HG02571 (cell line): ENCODE results near the gene UGT1A9.

Experiments used
- ATAC-seq: cut with Tn5 transposase; IDR thresholded peaks from one replicate; pipeline ENCODE4 v1.9.1; 2021; ENCODE audit warnings: mild to moderate bottlenecking, moderate library complexity; ENCODE audit not compliant: unreplicated experiment

UGT1A9 gene

DNA sequence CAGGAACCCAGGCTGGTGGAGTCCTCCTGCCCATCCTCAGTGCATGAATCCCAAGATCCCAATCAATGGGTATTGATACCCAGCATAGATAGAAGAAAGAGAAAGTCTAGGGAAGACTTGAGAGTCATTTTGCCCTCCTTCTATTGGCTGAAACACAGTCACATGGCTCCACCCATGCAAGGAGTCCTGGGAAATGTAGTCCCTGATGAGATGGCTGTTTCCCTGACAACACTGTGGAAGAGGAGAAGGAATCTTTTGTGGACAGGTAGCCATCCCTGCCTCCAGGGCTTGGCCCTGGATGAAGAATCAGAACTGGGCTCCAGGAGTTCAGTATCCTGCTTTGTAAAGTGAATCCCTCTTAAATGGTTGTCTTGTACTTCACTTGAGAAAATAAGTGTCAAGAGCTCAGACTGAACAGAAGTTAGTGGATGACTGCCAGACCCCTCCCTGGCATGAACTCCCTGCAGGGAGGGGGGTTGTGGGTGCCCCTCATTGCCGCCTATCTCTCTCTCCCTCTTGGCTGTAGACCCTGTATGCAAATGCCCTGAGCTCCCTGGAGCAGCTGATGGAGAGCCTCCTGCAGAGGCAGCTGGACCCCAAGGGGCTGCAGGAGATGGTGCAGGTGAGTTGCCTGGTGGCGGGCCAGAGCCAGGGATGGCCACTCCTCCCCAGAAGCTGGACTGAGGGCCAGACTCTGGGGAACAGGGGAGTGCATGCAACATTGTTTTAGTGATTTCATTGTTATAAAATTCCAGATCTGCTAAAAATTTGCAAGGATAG lies 142.5 kb downstream of the UGT1A9 start:
- no peak for ATAC-seq

DNA sequence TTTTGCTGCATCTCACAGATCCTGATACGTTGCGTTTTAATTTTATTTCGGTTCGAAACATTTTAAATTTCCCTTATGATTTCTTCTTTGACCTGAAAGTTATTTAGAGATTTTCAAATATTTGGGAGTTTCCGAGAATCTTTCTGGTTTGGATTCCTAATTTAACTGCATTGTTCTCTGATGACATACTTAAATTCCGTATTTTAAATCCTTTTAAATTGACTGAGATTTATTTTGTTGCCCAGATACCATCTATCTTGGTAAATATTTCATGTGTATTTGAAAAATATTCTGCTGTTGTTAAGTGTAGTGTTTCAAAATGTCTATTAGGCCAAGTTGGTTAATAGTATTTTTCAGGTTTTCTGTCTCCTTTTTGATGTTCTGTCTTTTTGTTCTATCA lies 144.2 kb downstream of the UGT1A9 start:
- no peak for ATAC-seq

DNA sequence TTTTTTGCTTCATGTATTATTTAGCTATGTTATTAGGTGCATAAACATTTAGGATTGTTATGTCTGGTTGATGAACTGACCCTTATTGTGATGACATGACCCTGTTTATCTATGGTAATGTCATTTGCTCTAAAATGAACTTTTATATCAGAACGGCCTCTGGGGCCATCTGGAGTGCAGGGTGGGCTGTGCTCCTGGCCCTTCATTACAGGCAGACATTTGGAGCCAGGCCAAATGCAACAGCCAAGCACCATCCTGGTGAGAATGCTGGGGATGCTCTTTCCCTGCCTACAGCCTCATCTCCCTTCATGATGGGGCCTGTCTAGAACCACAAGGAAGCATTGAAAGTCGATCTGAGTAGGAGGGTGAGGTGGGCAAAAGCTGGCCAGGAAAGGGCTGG lies 144.6 kb downstream of the UGT1A9 start:
- no peak for ATAC-seq

DNA sequence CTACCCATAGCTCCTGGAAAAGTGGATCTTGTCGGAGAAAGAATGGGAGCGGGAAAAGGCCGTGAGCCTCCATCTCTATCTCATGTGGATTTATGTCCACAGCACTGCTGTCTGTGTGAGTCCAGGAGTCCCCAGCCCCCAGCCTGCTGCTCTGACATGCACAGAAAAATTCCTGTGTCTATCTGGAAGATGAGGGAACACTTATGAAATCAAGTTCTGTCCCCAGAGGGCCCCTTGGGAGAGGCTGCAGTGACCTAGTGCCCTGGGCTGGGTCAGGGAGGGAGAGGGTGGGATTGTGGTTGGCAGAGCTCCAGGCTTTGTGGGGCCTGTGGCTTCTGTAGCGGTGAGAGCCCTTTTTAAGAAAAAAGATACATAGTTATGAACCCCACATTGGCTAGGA lies 145.1 kb downstream of the UGT1A9 start:
- ATAC-seq = no peak

DNA sequence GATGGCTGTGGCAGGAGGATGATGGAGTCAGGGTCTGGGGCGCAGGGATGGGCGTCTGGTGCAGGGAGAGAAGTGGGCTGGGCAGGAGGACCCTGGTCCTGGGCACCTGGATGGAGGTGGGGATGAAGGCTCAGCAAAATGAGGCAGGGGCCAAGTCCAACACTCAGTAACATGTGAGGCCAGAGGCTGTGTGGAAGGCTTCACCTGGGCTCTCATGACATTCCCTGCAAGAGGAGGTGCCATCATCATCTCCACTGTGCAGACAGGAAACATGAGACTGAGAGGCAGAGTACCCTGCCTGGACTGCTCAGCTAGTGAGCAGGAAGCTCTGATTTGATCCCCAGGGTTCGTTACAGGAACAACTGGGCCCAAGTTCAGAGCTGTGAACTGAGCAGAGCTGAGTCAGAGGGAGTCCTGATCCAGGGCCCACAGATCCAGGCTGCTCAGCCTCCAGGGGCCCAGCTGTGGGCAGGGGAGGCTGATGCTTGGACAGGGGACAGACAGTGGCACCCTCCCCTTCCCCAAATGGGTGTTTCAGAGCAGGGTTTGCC lies 145.7 kb downstream of the UGT1A9 start:
- no peak for ATAC-seq

DNA sequence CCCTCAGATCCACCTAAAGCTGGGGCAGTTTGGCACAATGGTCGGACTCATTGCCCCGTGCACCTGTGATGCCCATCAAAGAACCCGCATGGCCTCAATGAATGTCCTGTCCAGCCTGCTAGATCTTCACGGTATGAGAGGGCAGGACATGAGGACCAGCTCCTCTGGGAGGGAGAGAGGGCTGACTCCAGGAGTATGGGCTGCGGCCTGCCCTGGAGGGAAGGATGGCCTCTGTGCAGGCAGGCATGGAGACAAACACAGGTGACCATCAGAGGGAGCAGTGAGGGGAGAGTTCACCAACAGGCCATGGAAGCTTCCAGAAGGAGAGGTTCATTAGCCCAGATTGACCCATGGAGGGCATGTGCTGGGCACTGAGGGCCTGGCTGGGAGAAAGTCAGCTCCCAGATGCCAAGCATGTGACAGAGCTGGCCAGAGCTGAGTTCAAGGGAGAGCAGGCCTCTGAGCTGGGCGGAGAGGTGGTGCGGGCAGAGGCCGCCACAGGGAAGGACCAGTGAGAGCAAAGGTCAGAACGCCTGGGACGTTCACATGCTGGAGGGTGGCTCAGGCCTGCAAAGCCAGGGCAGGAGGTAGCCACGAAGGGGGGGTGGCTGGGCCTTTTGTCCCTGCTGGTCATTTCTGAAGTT lies 146.4 kb downstream of the UGT1A9 start:
- no peak for ATAC-seq

DNA sequence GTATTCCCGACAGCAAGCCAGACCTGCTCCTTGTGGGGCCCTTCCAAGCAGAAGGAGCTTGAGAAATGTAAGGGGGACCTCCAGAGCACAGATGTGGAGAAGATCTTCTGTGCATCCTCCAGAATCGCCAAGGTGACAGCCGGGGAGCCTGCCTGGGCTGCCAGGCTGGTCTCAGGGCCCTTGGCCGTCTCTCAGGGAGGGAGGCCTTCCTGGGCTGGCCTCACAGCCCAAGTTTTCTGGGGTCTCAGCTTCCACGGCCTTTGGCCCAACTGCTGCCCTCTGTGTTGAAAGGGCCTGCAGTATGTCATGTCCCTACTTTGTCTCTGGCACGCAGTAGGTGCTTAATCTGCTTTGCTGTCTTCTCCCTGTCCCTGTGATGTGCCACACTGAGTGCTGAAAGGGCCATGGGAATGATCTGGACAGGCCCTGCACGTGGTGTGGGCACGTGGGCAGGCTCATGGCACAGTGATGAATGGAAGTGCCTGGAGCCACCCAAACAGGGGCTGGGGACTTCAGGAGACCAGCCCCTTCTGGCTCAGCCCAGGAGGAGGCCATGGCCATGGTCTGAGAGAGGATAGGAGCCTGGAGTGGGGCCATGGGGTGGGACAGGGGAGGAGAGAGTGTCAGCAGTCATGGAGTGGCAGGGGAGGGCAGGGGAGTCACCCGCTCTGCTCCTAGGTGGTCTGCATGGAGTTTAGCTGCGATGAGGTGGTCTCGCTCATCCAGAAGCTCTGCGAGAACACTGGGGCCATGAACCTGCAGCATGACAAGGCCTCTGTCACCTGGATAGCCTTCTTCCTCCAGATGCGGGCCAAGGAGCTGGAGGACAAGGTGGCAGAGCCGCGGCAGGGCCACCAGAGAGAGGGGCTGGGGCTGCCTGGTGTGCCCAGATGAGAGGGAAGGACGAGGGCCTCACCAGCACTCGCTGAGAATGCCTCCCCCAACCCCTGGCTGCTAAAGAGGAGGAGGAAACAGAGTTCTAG lies 147.2 kb downstream of the UGT1A9 start:
- ATAC-seq = no peak

DNA sequence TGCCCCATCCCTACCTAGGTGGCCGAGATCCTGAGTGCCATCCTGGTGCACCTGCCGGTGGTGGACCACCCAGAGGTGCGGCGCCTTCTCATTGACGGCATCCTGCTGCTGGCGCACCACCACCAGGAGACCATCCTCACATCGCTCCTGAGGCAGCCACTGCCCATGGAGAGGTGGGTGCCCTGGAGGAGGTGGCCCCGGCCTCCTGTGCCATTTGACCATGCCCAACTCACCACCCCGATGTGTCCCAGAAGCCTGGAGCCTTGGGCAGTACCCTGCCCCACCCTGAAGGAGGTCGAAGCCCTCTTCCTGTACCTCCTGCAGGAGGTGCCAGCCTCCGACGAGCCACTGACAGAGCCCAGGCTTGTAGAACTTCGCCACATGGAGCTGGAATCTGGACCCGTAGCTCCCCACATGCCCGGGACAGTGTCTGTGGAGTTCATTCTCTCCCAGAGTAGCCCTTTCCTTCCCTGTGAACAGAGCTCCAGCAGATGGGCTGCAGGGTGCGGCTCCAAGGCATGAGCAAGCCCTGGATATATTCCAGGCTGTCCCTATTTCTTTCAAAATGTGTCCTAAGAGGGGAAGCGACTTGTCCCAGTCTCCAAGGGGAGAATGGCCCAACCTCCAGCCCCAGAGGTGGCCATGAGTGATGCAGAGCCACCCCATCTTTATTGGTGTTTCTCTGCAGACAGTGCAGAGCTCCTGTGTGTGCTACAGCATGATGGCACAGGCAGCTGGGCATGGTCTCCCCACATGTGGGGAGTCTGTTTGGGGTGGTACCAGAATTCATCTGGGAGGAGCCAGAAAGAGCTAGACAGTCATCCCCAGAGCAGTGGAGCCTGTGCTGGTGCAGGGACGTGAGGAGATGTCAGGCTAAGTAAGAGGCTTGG lies 148.4 kb downstream of the UGT1A9 start:
- ATAC-seq = no peak

DNA sequence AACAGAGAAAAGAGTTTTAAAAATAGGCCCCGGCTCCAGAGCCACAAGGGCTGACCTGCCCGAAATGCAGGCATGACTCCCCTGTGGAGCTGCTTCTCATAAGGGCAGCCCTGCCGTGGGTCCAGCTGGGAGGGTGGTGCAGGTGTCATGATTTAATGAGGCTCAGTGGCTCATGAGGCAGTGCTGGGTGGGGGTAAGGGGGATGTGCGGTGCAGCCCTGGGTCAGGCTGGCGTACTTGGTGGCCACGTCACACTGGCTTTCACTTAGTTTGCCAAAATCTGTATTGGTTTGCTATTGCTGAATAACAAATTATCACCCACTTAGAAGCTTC lies 149.0 kb downstream of the UGT1A9 start:
- ATAC-seq = no peak

DNA sequence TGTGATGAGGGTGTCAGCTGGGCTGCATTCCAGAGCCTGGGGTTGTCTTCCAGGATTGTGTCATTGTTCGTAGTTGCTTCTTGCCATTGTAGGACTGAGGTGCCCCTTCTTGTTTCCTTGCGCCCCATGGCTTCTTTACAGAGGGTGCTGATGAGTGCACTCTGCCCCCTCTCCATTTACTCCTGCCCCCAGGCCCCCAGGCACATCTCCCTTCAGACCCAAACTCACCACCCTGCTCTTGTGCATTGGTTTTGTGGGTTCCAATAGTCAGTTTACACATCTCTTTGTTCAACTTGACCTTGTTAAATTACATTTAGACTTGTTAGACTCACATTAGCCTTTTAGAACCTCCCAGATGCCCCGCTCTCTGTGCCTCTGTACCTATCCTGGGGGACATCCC lies 149.5 kb downstream of the UGT1A9 start:
- no peak for ATAC-seq

DNA sequence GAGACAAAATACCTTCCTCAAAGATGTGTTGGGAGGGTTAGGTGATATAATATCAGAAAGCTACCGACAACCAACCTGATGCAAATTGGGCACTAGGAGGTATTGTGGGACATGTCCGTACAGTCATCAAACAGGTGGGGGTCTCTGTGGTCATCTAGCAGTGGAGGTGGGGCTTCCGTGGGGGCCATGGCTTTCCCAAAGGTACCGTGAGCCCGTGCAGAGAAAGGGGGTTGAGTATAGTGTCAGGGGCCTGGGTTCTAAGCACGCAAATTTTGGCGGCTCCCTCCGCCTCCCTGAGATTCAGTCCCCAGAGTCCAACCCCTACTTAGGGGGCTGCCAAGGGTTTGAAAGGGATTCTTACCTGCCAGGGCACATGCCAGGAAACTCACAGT lies 150.0 kb downstream of the UGT1A9 start:
- ATAC-seq = no peak

DNA sequence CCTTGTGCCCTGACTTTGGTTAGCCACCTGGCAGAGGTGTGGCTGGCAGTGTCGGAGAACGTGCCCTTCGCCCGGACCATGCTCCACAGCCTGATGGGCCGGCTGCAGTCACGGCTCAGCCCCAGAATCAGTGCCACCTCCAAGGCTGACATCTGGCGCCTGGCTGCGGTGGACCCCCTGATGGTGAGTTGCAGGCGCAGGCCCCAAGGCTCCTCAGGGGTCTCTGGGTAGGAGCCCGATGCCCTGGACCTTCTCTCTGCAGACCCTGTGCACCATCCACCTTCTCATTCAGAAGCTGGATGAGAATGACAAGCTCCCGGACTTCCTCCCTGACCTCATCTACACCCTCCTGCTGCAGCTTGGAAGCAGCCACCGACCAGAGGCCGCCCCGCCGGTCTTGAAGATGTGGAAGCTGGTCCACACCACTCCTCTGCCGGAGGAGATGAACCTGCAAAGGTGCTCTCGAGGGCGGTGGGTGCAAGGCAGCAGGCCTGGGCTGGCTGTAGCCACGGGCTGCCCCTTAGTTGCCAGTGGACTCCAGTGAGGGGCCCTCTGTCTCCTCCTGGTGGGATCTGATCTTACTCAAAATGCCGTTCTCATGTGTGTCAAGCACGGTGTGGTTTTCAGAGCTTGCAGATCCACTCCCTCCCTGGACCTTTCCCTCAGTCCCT lies 150.5 kb downstream of the UGT1A9 start:
- ATAC-seq = no peak
